Measurements from ENCODE around the gene FCGR3B. TPM values are rescaled to one million over a fixed set of nuclear protein-coding genes. Genes with fewer than 3 reads are reported as not detected.
"Not testable (repeated sequence)": the region's sequence is repeated elsewhere in the genome, so short reads cannot be mapped to it uniquely, and the experiment has no call there.

Gene FCGR3B
- total and polyA plus RNA-seq, 9 donors, result 0.19 to 6.4 (median 0.92) TPM; not detected in 1

- H3K4me3 ChIP-seq; DNase-seq; intact Hi-C loops (cut with DNase I); H3K9me3 ChIP-seq; H3K27me3 ChIP-seq; H3K27ac ChIP-seq; H3K36me3 ChIP-seq; H3K4me1 ChIP-seq (ENCODE audit: insufficient read depth): not testable (repeated sequence)
- peak in 1 of 3 donors; percentile 16 for TF ChIP-seq CTCF (IDR thresholded peaks at IDR 0.05)
- 27 to 44% (median 31%) methylated on average over 11 to 12 of the region's 13 CpGs for WGBS, 3 donors
These were observed 16.8 kb upstream of the FCGR3B start for GRCh38 chr1:161647507-161648360.

GRCh38 chr1:161644855-161645254 is 13.9 kb upstream of the FCGR3B start:
- WGBS, 3 donors, result 6 to 19% (median 6%) methylated on average over 1 of the region's 1 CpG
- H3K27me3 ChIP-seq; DNase-seq; intact Hi-C loops (cut with DNase I); H3K4me3 ChIP-seq; H3K27ac ChIP-seq; H3K9me3 ChIP-seq; H3K36me3 ChIP-seq; H3K4me1 ChIP-seq (ENCODE audit: insufficient read depth): not testable (repeated sequence)

- H3K4me3 ChIP-seq; intact Hi-C loops (cut with DNase I); H3K4me1 ChIP-seq (ENCODE audit: insufficient read depth); H3K9me3 ChIP-seq; DNase-seq; H3K27me3 ChIP-seq; H3K36me3 ChIP-seq; H3K27ac ChIP-seq: not testable (repeated sequence)
- WGBS, 3 donors, result 83 to 94% (median 92%) methylated on average over 5 of the region's 5 CpGs
These were observed 12.7 kb upstream of the FCGR3B start for GRCh38 chr1:161643481-161644208.

- H3K4me3 ChIP-seq; DNase-seq; H3K27ac ChIP-seq; H3K36me3 ChIP-seq; intact Hi-C loops (cut with DNase I); H3K9me3 ChIP-seq; H3K4me1 ChIP-seq (ENCODE audit: insufficient read depth); H3K27me3 ChIP-seq: not testable (repeated sequence)
- 88 to 100% (median 92%) methylated on average over 1 of the region's 1 CpG for WGBS, 3 donors
These were observed 11.7 kb upstream of the FCGR3B start for GRCh38 chr1:161642697-161643096.

- H3K27ac ChIP-seq; H3K36me3 ChIP-seq; H3K4me3 ChIP-seq; H3K27me3 ChIP-seq; intact Hi-C loops (cut with DNase I); H3K4me1 ChIP-seq (ENCODE audit: insufficient read depth); DNase-seq; H3K9me3 ChIP-seq: not testable (repeated sequence)
- WGBS, 3 donors, result 46 to 63% (median 50%) methylated on average over 1 to 2 of the region's 2 CpGs
These were observed 8.2 kb upstream of the FCGR3B start for GRCh38 chr1:161639203-161639602.

GRCh38 chr1:161638251-161638993 is 7.4 kb upstream of the FCGR3B start:
- H3K36me3 ChIP-seq; intact Hi-C loops (cut with DNase I); H3K4me3 ChIP-seq; H3K27ac ChIP-seq; DNase-seq; H3K27me3 ChIP-seq; H3K9me3 ChIP-seq; H3K4me1 ChIP-seq (ENCODE audit: insufficient read depth): not testable (repeated sequence)
- WGBS, 3 donors, result 72 to 86% (median 75%) methylated on average over 2 to 4 of the region's 6 CpGs

GRCh38 chr1:161636976-161637375 is 6.0 kb upstream of the FCGR3B start:
- intact Hi-C loops (cut with DNase I); H3K4me3 ChIP-seq; H3K27me3 ChIP-seq; H3K36me3 ChIP-seq; DNase-seq; H3K27ac ChIP-seq; H3K9me3 ChIP-seq; H3K4me1 ChIP-seq (ENCODE audit: insufficient read depth): not testable (repeated sequence)
- 77 to 95% (median 78%) methylated on average over 3 of the region's 3 CpGs for WGBS, 3 donors

- H3K27ac ChIP-seq; H3K4me1 ChIP-seq (ENCODE audit: insufficient read depth); H3K36me3 ChIP-seq; H3K4me3 ChIP-seq; H3K27me3 ChIP-seq; DNase-seq; intact Hi-C loops (cut with DNase I); H3K9me3 ChIP-seq: not testable (repeated sequence)
- WGBS, 3 donors, result 0 to 25% methylated on average over 1 of the region's 1 CpG; no CpG with 5 or more reads in 1 of the 3 donors
These were observed 5.3 kb upstream of the FCGR3B start for GRCh38 chr1:161636189-161636782.

- intact Hi-C loops (cut with DNase I); H3K36me3 ChIP-seq; H3K4me3 ChIP-seq; DNase-seq; H3K27me3 ChIP-seq; H3K27ac ChIP-seq; H3K9me3 ChIP-seq; H3K4me1 ChIP-seq (ENCODE audit: insufficient read depth): not testable (repeated sequence)
- 79 to 82% (median 80%) methylated on average over 1 to 2 of the region's 2 CpGs for WGBS, 3 donors
These were observed 4.0 kb upstream of the FCGR3B start for GRCh38 chr1:161634993-161635392.

GRCh38 chr1:161630128-161630742 is 741 bp downstream of the FCGR3B start:
- H3K36me3 ChIP-seq; H3K4me1 ChIP-seq (ENCODE audit: insufficient read depth); intact Hi-C loops (cut with DNase I); H3K27me3 ChIP-seq; H3K4me3 ChIP-seq; DNase-seq; H3K9me3 ChIP-seq; H3K27ac ChIP-seq: not testable (repeated sequence)
- WGBS, 3 donors, result 88 to 100% (median 91%) methylated on average over 1 of the region's 2 CpGs

Measured in ovary (tissue), 9 donors.